Measurements from ENCODE around the gene ZNF768. TPM values are rescaled to one million over a fixed set of nuclear protein-coding genes. Genes with fewer than 3 reads are reported as not detected.

ZNF768 gene
- total and polyA plus RNA-seq, 2 of the 13 experiments (the other 11 are each of a cell fraction or from before 2014, with no cell fraction given), result 26.7 to 34.4 TPM

DNA sequence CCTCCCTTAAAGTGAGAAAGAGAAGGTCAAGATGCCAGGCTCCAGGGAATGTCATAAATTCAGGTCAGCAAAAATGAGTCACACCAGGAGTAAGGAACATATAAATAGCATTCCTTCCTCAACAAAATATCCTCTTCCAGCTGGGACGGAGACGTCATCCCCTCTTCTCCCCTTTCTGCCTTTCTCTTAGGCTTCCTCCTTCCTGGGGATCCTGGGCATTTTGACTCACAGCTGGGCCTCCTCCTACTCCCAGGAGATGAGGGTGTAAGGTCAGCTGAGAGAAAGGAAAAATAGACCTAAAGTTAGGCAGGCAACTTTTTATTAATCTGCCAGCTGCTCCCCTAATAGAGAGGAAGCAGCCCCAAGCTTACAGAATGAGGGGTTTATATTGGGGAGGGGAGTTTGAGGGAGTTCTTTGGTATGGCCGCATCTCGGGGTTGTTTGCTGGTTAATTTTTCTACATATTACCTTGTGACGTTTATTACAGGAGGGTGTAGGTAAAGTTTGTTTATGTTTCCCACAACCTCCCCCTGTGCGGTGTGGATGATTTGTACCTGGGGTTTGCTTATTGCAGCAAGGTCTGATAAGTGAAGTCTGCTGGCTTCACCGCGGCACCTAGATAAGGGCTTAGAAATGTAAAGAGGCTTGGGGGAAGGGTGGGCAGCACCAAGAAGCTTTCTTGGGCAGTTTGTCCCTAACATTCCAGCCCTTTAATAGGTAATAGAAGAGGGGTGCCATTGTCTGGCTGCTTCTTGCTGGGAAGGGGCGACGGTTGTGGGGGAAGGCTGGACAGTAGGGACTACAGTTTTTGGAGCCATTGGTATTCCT lies 15.3 kb upstream of the ZNF768 start (continued):
- TF ChIP-seq, protein P1, sequence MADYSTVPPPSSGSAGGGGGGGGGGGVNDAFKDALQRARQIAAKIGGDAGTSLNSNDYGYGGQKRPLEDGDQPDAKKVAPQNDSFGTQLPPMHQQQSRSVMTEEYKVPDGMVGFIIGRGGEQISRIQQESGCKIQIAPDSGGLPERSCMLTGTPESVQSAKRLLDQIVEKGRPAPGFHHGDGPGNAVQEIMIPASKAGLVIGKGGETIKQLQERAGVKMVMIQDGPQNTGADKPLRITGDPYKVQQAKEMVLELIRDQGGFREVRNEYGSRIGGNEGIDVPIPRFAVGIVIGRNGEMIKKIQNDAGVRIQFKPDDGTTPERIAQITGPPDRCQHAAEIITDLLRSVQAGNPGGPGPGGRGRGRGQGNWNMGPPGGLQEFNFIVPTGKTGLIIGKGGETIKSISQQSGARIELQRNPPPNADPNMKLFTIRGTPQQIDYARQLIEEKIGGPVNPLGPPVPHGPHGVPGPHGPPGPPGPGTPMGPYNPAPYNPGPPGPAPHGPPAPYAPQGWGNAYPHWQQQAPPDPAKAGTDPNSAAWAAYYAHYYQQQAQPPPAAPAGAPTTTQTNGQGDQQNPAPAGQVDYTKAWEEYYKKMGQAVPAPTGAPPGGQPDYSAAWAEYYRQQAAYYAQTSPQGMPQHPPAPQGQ (CRISPR knock-in tag; IDR thresholded peaks at IDR 0.05; ENCODE audit: borderline replicate concordance), result no peak
- TF ChIP-seq, protein P2, sequence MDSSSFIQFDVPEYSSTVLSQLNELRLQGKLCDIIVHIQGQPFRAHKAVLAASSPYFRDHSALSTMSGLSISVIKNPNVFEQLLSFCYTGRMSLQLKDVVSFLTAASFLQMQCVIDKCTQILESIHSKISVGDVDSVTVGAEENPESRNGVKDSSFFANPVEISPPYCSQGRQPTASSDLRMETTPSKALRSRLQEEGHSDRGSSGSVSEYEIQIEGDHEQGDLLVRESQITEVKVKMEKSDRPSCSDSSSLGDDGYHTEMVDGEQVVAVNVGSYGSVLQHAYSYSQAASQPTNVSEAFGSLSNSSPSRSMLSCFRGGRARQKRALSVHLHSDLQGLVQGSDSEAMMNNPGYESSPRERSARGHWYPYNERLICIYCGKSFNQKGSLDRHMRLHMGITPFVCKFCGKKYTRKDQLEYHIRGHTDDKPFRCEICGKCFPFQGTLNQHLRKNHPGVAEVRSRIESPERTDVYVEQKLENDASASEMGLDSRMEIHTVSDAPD (CRISPR knock-in tag; IDR thresholded peaks at IDR 0.05), result 0 out of 2 replicates have a peak, but pooled peaks have one; percentile 60
- TF ChIP-seq MAFF (IDR thresholded peaks at IDR 0.05; ENCODE audit: low read depth, low read length) (no peak), DMAP1 (CRISPR knock-in tag; IDR thresholded peaks at IDR 0.05) (no peak), ZSCAN31 (CRISPR knock-in tag; IDR thresholded peaks at IDR 0.05; ENCODE audit: low read depth) (0 out of 2 replicates have a peak, but pooled peaks have one; percentile 1), ARNTL (CRISPR knock-in tag; IDR thresholded peaks at IDR 0.05) (peak; percentile 55; the same call in 1 of the 2 replicates), ZNF660 (CRISPR knock-in tag; IDR thresholded peaks at IDR 0.05; ENCODE audit: borderline replicate concordance, low read depth) (no peak), ZNF225 (CRISPR knock-in tag; IDR thresholded peaks at IDR 0.05) (no peak), MEIS1 (CRISPR knock-in tag; IDR thresholded peaks at IDR 0.05; ENCODE audit: borderline replicate concordance) (0 out of 2 replicates have a peak, but pooled peaks have one; percentile 46), FOXA3 (CRISPR knock-in tag; IDR thresholded peaks at IDR 0.05) (0 out of 2 replicates have a peak, but pooled peaks have one; percentile 25), LCORL (IDR thresholded peaks at IDR 0.05) (no peak), LCORL (CRISPR knock-in tag; IDR thresholded peaks at IDR 0.05) (peak; percentile 25; the same call in 1 of the 2 replicates), ATF7-NPFF (CRISPR knock-in tag; IDR thresholded peaks at IDR 0.05; ENCODE audit: low read depth) (0 out of 2 replicates have a peak, but pooled peaks have one; percentile 46), ZNF326 (CRISPR knock-in tag; IDR thresholded peaks at IDR 0.05; ENCODE audit: borderline replicate concordance) (no peak), MYC (CRISPR knock-in tag; IDR thresholded peaks at IDR 0.05; ENCODE audit: borderline replicate concordance) (no peak), ZNF558 (CRISPR knock-in tag; IDR thresholded peaks at IDR 0.05; ENCODE audit: borderline replicate concordance) (no peak)
- TF ChIP-seq, protein P3, sequence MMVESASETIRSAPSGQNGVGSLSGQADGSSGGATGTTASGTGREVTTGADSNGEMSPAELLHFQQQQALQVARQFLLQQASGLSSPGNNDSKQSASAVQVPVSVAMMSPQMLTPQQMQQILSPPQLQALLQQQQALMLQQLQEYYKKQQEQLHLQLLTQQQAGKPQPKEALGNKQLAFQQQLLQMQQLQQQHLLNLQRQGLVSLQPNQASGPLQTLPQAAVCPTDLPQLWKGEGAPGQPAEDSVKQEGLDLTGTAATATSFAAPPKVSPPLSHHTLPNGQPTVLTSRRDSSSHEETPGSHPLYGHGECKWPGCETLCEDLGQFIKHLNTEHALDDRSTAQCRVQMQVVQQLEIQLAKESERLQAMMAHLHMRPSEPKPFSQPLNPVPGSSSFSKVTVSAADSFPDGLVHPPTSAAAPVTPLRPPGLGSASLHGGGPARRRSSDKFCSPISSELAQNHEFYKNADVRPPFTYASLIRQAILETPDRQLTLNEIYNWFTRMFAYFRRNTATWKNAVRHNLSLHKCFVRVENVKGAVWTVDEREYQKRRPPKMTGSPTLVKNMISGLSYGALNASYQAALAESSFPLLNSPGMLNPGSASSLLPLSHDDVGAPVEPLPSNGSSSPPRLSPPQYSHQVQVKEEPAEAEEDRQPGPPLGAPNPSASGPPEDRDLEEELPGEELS (CRISPR knock-in tag; IDR thresholded peaks at IDR 0.05), result peak; percentile 78
- TF ChIP-seq, protein P4, sequence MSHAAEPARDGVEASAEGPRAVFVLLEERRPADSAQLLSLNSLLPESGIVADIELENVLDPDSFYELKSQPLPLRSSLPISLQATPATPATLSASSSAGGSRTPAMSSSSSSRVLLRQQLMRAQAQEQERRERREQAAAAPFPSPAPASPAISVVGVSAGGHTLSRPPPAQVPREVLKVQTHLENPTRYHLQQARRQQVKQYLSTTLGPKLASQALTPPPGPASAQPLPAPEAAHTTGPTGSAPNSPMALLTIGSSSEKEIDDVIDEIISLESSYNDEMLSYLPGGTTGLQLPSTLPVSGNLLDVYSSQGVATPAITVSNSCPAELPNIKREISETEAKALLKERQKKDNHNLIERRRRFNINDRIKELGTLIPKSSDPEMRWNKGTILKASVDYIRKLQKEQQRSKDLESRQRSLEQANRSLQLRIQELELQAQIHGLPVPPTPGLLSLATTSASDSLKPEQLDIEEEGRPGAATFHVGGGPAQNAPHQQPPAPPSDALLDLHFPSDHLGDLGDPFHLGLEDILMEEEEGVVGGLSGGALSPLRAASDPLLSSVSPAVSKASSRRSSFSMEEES (CRISPR knock-in tag; IDR thresholded peaks at IDR 0.05), result no peak
- TF ChIP-seq, protein P5, sequence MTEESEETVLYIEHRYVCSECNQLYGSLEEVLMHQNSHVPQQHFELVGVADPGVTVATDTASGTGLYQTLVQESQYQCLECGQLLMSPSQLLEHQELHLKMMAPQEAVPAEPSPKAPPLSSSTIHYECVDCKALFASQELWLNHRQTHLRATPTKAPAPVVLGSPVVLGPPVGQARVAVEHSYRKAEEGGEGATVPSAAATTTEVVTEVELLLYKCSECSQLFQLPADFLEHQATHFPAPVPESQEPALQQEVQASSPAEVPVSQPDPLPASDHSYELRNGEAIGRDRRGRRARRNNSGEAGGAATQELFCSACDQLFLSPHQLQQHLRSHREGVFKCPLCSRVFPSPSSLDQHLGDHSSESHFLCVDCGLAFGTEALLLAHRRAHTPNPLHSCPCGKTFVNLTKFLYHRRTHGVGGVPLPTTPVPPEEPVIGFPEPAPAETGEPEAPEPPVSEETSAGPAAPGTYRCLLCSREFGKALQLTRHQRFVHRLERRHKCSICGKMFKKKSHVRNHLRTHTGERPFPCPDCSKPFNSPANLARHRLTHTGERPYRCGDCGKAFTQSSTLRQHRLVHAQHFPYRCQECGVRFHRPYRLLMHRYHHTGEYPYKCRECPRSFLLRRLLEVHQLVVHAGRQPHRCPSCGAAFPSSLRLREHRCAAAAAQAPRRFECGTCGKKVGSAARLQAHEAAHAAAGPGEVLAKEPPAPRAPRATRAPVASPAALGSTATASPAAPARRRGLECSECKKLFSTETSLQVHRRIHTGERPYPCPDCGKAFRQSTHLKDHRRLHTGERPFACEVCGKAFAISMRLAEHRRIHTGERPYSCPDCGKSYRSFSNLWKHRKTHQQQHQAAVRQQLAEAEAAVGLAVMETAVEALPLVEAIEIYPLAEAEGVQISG (CRISPR knock-in tag; IDR thresholded peaks at IDR 0.05), result no peak; the same call in 1 of the 2 replicates

Data from HepG2 (cell line).